ENCODE results near the gene PTGR3.

DNA sequence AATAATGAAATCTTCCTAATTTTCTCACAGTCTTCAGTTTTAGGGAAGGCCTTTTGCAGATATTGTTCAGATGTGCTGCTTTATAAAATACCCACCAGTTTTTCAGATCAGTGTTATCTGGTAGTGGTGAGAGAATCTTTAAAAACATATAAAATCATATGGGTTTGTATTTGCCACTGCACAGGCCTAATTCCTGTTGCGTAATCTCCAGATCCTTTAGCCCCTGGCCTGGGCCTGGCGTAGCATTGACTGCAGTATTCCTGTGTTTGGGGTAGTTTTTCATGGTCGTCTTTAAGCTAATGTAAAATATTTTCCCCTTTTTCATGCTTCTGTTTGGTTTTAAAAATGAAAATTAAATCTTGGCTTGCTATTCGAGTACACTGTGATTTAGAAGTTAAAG lies 44.8 kb upstream of the PTGR3 start:
- TF ChIP-seq, protein P1, sequence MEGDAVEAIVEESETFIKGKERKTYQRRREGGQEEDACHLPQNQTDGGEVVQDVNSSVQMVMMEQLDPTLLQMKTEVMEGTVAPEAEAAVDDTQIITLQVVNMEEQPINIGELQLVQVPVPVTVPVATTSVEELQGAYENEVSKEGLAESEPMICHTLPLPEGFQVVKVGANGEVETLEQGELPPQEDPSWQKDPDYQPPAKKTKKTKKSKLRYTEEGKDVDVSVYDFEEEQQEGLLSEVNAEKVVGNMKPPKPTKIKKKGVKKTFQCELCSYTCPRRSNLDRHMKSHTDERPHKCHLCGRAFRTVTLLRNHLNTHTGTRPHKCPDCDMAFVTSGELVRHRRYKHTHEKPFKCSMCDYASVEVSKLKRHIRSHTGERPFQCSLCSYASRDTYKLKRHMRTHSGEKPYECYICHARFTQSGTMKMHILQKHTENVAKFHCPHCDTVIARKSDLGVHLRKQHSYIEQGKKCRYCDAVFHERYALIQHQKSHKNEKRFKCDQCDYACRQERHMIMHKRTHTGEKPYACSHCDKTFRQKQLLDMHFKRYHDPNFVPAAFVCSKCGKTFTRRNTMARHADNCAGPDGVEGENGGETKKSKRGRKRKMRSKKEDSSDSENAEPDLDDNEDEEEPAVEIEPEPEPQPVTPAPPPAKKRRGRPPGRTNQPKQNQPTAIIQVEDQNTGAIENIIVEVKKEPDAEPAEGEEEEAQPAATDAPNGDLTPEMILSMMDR (IDR thresholded peaks at IDR 0.05): no peak
- TF ChIP-seq POLR2A (IDR thresholded peaks at IDR 0.05): no peak
